Measurements from ENCODE around the gene ZNF496. TPM values are rescaled to one million over a fixed set of nuclear protein-coding genes. Genes with fewer than 3 reads are reported as not detected.

ZNF496 gene
- total and polyA plus RNA-seq, 9 of the 15 experiments (the other 6 are each of a cell fraction or from before 2014, with no cell fraction given): 4.3 to 54.0 (median 31.3) TPM

DNA sequence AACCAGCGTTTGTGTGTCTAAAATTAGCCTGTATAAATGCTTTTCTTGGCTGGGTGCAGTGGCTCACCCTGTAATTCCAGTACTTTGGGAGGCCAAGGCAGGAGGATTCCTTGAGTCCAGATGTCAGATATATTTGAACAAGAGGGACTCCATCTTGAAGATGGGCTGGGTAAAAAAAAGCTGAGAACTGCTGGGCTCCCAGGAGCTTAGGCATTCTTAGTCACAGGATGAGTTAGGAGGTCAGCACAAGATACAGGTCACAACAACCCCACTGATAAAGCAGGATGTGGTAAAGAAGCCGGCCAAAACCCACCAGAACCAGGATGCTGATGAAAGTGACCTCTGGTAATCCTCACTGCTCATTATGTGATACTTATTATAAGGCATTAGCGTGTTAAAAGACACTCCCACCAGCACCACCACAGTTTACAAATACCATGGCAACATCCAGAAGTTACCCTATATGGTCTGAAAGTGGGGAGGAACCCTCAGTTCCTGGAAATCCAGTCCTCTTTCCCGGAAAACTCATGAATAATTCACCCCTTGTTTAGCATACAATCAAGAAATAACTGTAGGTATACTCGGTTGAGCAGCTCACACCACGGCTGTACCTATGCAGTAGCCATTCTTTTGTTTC, 36.2 kb upstream of the ZNF496 start (continued):
- TF ChIP-seq, protein P1, sequence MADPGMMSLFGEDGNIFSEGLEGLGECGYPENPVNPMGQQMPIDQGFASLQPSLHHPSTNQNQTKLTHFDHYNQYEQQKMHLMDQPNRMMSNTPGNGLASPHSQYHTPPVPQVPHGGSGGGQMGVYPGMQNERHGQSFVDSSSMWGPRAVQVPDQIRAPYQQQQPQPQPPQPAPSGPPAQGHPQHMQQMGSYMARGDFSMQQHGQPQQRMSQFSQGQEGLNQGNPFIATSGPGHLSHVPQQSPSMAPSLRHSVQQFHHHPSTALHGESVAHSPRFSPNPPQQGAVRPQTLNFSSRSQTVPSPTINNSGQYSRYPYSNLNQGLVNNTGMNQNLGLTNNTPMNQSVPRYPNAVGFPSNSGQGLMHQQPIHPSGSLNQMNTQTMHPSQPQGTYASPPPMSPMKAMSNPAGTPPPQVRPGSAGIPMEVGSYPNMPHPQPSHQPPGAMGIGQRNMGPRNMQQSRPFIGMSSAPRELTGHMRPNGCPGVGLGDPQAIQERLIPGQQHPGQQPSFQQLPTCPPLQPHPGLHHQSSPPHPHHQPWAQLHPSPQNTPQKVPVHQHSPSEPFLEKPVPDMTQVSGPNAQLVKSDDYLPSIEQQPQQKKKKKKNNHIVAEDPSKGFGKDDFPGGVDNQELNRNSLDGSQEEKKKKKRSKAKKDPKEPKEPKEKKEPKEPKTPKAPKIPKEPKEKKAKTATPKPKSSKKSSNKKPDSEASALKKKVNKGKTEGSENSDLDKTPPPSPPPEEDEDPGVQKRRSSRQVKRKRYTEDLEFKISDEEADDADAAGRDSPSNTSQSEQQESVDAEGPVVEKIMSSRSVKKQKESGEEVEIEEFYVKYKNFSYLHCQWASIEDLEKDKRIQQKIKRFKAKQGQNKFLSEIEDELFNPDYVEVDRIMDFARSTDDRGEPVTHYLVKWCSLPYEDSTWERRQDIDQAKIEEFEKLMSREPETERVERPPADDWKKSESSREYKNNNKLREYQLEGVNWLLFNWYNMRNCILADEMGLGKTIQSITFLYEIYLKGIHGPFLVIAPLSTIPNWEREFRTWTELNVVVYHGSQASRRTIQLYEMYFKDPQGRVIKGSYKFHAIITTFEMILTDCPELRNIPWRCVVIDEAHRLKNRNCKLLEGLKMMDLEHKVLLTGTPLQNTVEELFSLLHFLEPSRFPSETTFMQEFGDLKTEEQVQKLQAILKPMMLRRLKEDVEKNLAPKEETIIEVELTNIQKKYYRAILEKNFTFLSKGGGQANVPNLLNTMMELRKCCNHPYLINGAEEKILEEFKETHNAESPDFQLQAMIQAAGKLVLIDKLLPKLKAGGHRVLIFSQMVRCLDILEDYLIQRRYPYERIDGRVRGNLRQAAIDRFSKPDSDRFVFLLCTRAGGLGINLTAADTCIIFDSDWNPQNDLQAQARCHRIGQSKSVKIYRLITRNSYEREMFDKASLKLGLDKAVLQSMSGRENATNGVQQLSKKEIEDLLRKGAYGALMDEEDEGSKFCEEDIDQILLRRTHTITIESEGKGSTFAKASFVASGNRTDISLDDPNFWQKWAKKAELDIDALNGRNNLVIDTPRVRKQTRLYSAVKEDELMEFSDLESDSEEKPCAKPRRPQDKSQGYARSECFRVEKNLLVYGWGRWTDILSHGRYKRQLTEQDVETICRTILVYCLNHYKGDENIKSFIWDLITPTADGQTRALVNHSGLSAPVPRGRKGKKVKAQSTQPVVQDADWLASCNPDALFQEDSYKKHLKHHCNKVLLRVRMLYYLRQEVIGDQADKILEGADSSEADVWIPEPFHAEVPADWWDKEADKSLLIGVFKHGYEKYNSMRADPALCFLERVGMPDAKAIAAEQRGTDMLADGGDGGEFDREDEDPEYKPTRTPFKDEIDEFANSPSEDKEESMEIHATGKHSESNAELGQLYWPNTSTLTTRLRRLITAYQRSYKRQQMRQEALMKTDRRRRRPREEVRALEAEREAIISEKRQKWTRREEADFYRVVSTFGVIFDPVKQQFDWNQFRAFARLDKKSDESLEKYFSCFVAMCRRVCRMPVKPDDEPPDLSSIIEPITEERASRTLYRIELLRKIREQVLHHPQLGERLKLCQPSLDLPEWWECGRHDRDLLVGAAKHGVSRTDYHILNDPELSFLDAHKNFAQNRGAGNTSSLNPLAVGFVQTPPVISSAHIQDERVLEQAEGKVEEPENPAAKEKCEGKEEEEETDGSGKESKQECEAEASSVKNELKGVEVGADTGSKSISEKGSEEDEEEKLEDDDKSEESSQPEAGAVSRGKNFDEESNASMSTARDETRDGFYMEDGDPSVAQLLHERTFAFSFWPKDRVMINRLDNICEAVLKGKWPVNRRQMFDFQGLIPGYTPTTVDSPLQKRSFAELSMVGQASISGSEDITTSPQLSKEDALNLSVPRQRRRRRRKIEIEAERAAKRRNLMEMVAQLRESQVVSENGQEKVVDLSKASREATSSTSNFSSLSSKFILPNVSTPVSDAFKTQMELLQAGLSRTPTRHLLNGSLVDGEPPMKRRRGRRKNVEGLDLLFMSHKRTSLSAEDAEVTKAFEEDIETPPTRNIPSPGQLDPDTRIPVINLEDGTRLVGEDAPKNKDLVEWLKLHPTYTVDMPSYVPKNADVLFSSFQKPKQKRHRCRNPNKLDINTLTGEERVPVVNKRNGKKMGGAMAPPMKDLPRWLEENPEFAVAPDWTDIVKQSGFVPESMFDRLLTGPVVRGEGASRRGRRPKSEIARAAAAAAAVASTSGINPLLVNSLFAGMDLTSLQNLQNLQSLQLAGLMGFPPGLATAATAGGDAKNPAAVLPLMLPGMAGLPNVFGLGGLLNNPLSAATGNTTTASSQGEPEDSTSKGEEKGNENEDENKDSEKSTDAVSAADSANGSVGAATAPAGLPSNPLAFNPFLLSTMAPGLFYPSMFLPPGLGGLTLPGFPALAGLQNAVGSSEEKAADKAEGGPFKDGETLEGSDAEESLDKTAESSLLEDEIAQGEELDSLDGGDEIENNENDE (IDR thresholded peaks at IDR 0.05; ENCODE audit: low read depth, low read length): no peak
- TF ChIP-seq ZNF780A (CRISPR knock-in tag; IDR thresholded peaks at IDR 0.05) (peak; percentile 75; the same call in 1 of the 2 replicates), MTF1 (CRISPR knock-in tag; IDR thresholded peaks at IDR 0.05; ENCODE audit: borderline replicate concordance) (peak; percentile 93; the same call in 1 of the 2 replicates), ZNF785 (CRISPR knock-in tag; IDR thresholded peaks at IDR 0.05) (peak; percentile 96), HMG20B (CRISPR knock-in tag; IDR thresholded peaks at IDR 0.05) (peak; percentile 87; the same call in 1 of the 2 replicates), HNRNPLL (IDR thresholded peaks at IDR 0.05; ENCODE audit: low read depth, low read length, poor library complexity, severe bottlenecking) (no peak), ZNF707 (CRISPR knock-in tag; conservative IDR thresholded peaks at IDR 0.05) (no peak; the same call in 1 of the 2 replicates), L3MBTL2 (IDR thresholded peaks at IDR 0.05) (no peak), RBM14 (IDR thresholded peaks at IDR 0.05; ENCODE audit: borderline replicate concordance, insufficient read depth, low read depth, low read length) (no peak), EP300 (IDR thresholded peaks at IDR 0.05; ENCODE audit: low read length) (peak; percentile 76), BACH1 (tag; IDR thresholded peaks at IDR 0.05) (peak; percentile 99), HIVEP1 (CRISPR knock-in tag; IDR thresholded peaks at IDR 0.05) (peak; percentile 99)
- TF ChIP-seq, protein P2, sequence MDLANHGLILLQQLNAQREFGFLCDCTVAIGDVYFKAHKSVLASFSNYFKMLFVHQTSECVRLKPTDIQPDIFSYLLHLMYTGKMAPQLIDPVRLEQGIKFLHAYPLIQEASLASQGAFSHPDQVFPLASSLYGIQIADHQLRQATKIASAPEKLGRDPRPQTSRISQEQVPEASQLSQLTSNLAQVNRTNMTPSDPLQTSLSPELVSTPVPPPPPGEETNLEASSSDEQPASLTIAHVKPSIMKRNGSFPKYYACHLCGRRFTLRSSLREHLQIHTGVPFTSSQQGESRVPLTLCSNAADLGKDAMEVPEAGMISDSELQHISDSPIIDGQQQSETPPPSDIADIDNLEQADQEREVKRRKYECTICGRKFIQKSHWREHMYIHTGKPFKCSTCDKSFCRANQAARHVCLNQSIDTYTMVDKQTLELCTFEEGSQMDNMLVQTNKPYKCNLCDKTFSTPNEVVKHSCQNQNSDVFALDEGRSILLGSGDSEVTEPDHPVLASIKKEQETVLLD (IDR thresholded peaks at IDR 0.05): no peak
- TF ChIP-seq, protein P3, sequence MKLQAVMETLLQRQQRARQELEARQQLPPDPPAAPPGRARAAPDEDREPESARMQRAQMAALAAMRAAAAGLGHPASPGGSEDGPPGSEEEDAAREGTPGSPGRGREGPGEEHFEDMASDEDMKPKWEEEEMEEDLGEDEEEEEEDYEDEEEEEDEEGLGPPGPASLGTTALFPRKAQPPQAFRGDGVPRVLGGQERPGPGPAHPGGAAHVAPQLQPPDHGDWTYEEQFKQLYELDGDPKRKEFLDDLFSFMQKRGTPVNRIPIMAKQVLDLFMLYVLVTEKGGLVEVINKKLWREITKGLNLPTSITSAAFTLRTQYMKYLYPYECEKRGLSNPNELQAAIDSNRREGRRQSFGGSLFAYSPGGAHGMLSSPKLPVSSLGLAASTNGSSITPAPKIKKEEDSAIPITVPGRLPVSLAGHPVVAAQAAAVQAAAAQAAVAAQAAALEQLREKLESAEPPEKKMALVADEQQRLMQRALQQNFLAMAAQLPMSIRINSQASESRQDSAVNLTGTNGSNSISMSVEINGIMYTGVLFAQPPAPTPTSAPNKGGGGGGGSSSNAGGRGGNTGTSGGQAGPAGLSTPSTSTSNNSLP (IDR thresholded peaks at IDR 0.05; ENCODE audit: borderline replicate concordance, low read depth, low read length): no peak
